Panc1 (cell line): ENCODE data around the gene SPHKAP. TPM values are rescaled to one million over a fixed set of nuclear protein-coding genes. Genes with fewer than 3 reads are reported as not detected.

ENCODE experiments used
- ATAC-seq: fragments of 200-7000 bp; cut with Tn5 transposase; 2 replicates; pipeline ENCODE4 v1.9.1; 2020; ENCODE audit warnings: mild to moderate bottlenecking, moderate library complexity
- BruUV-seq: library from RNA; stranded (reverse); fragments of 400-500 nt; replicated peaks from 2 replicates; lab custom pipeline; 2021; lab: Mats Ljungman, UMichigan
- CTCF ChIA-PET: fragments of 300-600 bp; sonication (Branson Sonifier 250); formaldehyde crosslinking; loops from one replicate; lab custom pipeline; 2022; ENCODE audit warnings: antibody characterized with exemption; lab: Charles Lee
- POLR2A ChIA-PET: fragments of 300-600 bp; sonication (Branson Sonifier 250); formaldehyde crosslinking; loops from one replicate; lab custom pipeline; 2022; ENCODE audit warnings: antibody characterized with exemption; lab: Charles Lee
- DNase-seq: peaks from one replicate; pipeline ENCODE4 v3.0.0-alpha.2; 2010; ENCODE audit warnings: low read depth, low spot score
- H3K27ac ChIP-seq: 2 replicates; pipeline ENCODE4 v1.5.1; 2011; ENCODE audit warnings: mild to moderate bottlenecking, low read length, inconsistent platforms
- H3K27me3 ChIP-seq: fragments of 200-500 bp; sonication (Bioruptor generic); 2 replicates; pipeline ENCODE4 v1.6.0; 2014; ENCODE audit warnings: low read length, inconsistent platforms; ENCODE audit not compliant: control insufficient read depth, insufficient read depth
- H3K36me3 ChIP-seq: fragments of 200-500 bp; sonication (Bioruptor generic); 2 replicates; pipeline ENCODE4 v1.5.1; 2014; ENCODE audit warnings: inconsistent platforms, mild to moderate bottlenecking, low read length, moderate library complexity; ENCODE audit not compliant: control insufficient read depth, insufficient read depth
- H3K4me1 ChIP-seq: 2 replicates; pipeline ENCODE4 v1.5.1; 2011; ENCODE audit warnings: inconsistent platforms, mild to moderate bottlenecking, low read length, moderate library complexity; ENCODE audit not compliant: control insufficient read depth, insufficient read depth
- H3K4me3 ChIP-seq, 2 experiments: 2 replicates each; pipeline ENCODE4 v1.5.1; 2011 to 2012; ENCODE audit warnings: low read depth in 2 of 2, low read length in 2 of 2, mild to moderate bottlenecking in 2 of 2, inconsistent platforms in 1 of 2, moderate library complexity in 1 of 2
- H3K9me3 ChIP-seq: fragments of 200-500 bp; sonication (Bioruptor generic); 2 replicates; pipeline ENCODE4 v1.5.1; 2014; ENCODE audit warnings: low read depth, mild to moderate bottlenecking, inconsistent platforms, low read length, moderate library complexity; ENCODE audit not compliant: control insufficient read depth, insufficient read depth
- CTCF ChIP-seq: fragments of 450-650 bp; IDR thresholded peaks from 2 replicates; pipeline ENCODE4 v1.5.1; 2017; ENCODE audit warnings: mild to moderate bottlenecking
- POLR2AphosphoS5 ChIP-seq: IDR thresholded peaks from 2 replicates; pipeline ENCODE4 v1.6.1; 2012; ENCODE audit warnings: mild to moderate bottlenecking, low read depth, low read length, moderate library complexity
- REST ChIP-seq, 2 experiments: IDR thresholded peaks; 2 replicates each; pipeline ENCODE4 v1.6.1; 2011 to 2012; ENCODE audit warnings: low read depth in 2 of 2, control low read depth in 1 of 2, low read length in 1 of 2, mild to moderate bottlenecking in 1 of 2, moderate library complexity in 1 of 2; ENCODE audit not compliant: insufficient read depth in 1 of 2
- SIN3A ChIP-seq: IDR thresholded peaks from 2 replicates; pipeline ENCODE4 v1.6.1; 2012; ENCODE audit warnings: low read depth, mild to moderate bottlenecking, low read length, moderate library complexity, borderline replicate concordance; ENCODE audit not compliant: insufficient read depth
- TCF7L2 ChIP-seq: IDR thresholded peaks from 2 replicates; pipeline ENCODE4 v1.6.1; 2011; ENCODE audit warnings: mild to moderate bottlenecking, low read depth, low read length, inconsistent platforms
- in situ Hi-C: cut with HindIII; loops from 2 replicates; pipeline ENCODE4 v1.10.0; 2016; ENCODE audit warnings: low sequenced_read_pairs, low pct_unique_long_range_greater_than_20kb
- intact Hi-C: fragments of 100-400 bp; cut with micrococcal nuclease; formaldehyde crosslinking; loops from one replicate; pipeline ENCODE4 v1.10.0; 2022; ENCODE audit not compliant: unreplicated experiment
- total RNA-seq: library from RNA; stranded (reverse); gene quantifications from one replicate; pipeline ENCODE4 v1.2.1, GENCODE V29; 2021; ENCODE audit not compliant: unreplicated experiment

Gene SPHKAP
- total RNA-seq, 1 experiment from 2014 or later: not detected

- DNase-seq: no peak
- in situ Hi-C loops: no loop called here
- ATAC-seq: no peak
- Histone ChIP-seq H3K27ac (no peak overlapping the region), H3K36me3 (no peaks in the 10 kb centered on the region), H3K27me3 (no peaks in the 10 kb centered on the region), H3K4me3 (no peak overlapping the region), H3K4me1 (no peaks in the 10 kb centered on the region), H3K9me3 (no peaks in the 10 kb centered on the region)
- POLR2A ChIA-PET: no interaction called here
- BruUV-seq: no TSS peak
- no peak for TF ChIP-seq TCF7L2
- no peak for TF ChIP-seq SIN3A
- no peak for TF ChIP-seq POLR2AphosphoS5
- no peak for TF ChIP-seq CTCF
- no peak for TF ChIP-seq REST (IDR thresholded peaks at IDR 0.05; ENCODE audit: insufficient read depth in 1 of 2, low read depth in 2 of 2, low read length in 1 of 2)
- CTCF ChIA-PET: no interaction called here
- intact Hi-C loops: no loop called here
Observed at GRCh38 chr2:227960317-227960716, 221.2 kb downstream of the SPHKAP start.

- Histone ChIP-seq H3K36me3 (no peaks in the 10 kb centered on the region), H3K27ac (no peak overlapping the region), H3K9me3 (no peaks in the 10 kb centered on the region), H3K27me3 (no peaks in the 10 kb centered on the region), H3K4me3 (no peak overlapping the region), H3K4me1 (no peaks in the 10 kb centered on the region)
- TF ChIP-seq CTCF: no peak
- TF ChIP-seq TCF7L2: no peak
- TF ChIP-seq REST (IDR thresholded peaks at IDR 0.05; ENCODE audit: insufficient read depth in 1 of 2, low read depth in 2 of 2, low read length in 1 of 2): no peak
- no peak for TF ChIP-seq SIN3A
- no peak for TF ChIP-seq POLR2AphosphoS5
- intact Hi-C loops (no loop called here), in situ Hi-C loops (no loop called here)
- ChIA-PET POLR2A (no interaction called here), CTCF (no interaction called here)
- ATAC-seq (no peak), DNase-seq (no peak)
- no TSS peak for BruUV-seq
Observed at GRCh38 chr2:227942965-227943364, 238.5 kb downstream of the SPHKAP start.
